ENCODE data around the gene CDH4. TPM values are rescaled to one million over a fixed set of nuclear protein-coding genes. Genes with fewer than 3 reads are reported as not detected.
A peak's percentile ranks its signal among the peaks of the same experiment; 100 is the strongest.

The CDH4 gene
- polyA plus RNA-seq, 6 donors from 2014 or later, result not detected

DNA sequence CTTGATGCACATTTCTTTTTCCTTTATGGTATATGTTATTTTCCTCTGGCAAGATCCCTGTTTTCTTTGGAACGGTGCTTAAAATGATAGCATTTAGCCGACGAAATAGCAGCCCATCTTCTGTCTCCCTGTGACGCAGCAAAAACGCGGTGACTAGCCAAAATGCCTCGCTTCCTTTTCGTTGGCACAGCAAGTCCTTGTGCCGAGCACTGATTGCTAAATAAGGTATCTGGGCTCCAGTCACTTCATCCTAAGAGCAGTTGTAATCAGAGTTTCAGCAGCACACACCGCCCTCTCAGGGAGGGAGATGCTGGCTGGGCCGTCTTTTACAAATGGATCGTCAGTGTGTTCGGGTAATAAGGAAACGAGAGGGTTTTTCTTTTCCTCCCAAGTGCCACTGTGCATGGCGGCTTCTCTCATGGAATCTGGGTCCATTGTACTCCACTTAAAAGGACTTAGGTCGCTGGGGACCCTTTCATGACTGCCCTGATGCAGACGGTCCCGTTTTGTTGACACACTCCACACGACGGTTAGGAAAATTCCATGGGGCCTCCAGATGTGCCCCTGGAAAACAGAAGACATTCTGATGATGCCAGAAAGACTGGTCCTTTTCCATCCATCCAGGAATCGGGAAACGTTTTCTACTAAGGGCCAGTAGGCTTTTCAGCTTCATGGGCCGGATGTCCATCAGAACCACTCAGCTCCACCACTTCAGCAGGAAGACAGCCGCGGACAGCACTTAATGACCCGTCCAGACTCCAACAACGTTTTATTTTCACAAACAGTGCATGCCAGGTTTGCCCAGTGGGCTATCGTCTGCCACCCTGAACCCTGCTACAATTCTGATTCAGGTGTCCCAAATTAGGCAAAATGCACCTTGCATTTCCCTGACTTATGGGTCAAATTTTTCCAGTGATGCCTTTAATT, 185.5 kb downstream of the CDH4 start:
- Mint-ChIP-seq H3K4me3 (no peak overlapping the region), H3K36me3 (peaks cover 0 to 6% of the 10 kb centered on the region in 2 donors), H3K9me3 (peaks cover 0 to 10% (median 6%) of the 10 kb centered on the region in 7 donors), H3K27me3 (peaks cover 0 to 28% (median 6%) of the 10 kb centered on the region in 3 donors), H3K27ac (no peak overlapping the region), H3K4me1 (peaks cover 0 to 3% (median 0%) of the 10 kb centered on the region in 3 donors)
- DNase-seq (no peak), ATAC-seq (ENCODE audit: low read depth in 2 of 2) (no peak)

DNA sequence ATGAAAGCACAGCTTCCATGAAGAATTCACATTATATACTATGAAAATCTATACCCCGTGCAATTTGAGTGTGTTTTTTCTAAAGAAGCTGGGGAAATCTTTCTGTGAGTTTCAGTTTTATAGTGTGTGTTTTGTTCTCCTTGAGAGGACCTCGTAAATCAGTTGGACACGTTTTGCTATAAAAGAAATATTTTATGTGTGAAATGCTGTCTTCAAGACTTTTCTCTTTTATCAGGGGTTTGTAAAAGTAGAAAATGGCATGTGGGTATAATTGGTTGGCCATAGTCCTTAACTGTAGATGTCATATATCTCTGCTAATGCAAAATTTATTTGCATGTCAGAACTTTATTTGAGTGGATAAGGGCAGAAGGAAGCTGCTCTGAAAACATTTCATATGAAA, 186.2 kb downstream of the CDH4 start:
- ATAC-seq (ENCODE audit: low read depth in 2 of 2), result no peak
- Mint-ChIP-seq H3K36me3 (peaks cover 0 to 6% of the 10 kb centered on the region in 2 donors), H3K4me1 (peaks cover 0 to 3% (median 0%) of the 10 kb centered on the region in 3 donors), H3K4me3 (no peak overlapping the region), H3K9me3 (peaks cover 0 to 10% (median 6%) of the 10 kb centered on the region in 7 donors), H3K27me3 (peaks cover 0 to 25% (median 6%) of the 10 kb centered on the region in 3 donors), H3K27ac (no peak overlapping the region)
- no peak for DNase-seq

DNA sequence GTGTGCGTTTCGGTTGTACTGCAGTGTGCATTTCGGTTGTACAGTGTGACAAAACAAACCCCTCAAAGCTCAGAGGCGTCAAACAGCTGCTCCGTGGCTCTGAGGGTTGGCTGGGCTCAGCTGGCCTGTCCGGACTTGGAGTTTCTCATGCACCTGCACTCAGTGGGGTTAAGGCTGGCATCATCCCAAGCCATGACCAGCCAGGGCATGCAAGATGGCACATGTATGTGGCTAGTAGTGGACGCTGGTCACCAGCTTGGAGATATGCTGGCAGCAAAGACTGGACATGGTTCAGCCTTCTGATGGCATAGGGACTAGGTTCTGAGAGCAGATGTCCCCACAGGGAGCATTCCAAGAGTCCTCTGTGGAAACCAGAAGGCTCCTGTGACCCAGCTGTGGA, 187.2 kb downstream of the CDH4 start:
- Mint-ChIP-seq H3K9me3 (peaks cover 0 to 10% (median 5%) of the 10 kb centered on the region in 7 donors), H3K27me3 (peaks cover 0 to 23% (median 6%) of the 10 kb centered on the region in 3 donors), H3K4me1 (peaks cover 0 to 3% (median 0%) of the 10 kb centered on the region in 3 donors), H3K4me3 (no peak overlapping the region), H3K36me3 (peaks cover 0 to 6% of the 10 kb centered on the region in 2 donors), H3K27ac (no peak overlapping the region)
- DNase-seq (no peak), ATAC-seq (ENCODE audit: low read depth in 2 of 2) (no peak)

DNA sequence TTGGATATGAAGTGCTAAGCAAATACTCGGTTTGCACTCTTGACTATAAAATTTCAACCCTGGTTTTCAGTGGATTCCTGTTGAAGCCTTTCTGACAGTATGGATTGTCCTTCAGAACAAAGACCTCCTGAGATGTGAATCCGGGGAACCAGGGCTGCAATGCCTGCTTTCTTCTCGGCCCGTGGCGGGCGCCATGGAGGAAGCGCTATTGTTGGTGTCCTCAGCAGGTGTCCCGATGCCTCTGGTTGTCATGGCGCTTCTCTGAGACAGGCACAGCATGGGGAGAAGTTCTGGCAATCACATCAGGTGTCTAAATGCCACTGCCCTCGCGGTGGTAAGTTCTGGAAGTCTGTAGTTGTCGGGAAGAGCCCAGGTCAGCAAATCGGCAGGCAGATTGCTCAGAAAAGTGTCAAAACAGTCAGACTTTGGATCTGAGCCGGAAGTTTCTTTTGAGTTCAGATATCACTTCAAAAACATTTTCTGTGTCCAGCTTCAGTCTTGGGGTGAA, 188.5 kb downstream of the CDH4 start:
- H3K36me3 Mint-ChIP-seq, result peaks cover 0 to 6% of the 10 kb centered on the region in 2 donors
- DNase-seq, result no peak
- peaks cover 0 to 10% (median 3%) of the 10 kb centered on the region in 7 donors for H3K9me3 Mint-ChIP-seq
- H3K27ac Mint-ChIP-seq, result no peak overlapping the region
- peaks cover 0 to 14% (median 6%) of the 10 kb centered on the region in 3 donors for H3K27me3 Mint-ChIP-seq
- no peaks in the 10 kb centered on the region for H3K4me1 Mint-ChIP-seq
- no peak overlapping the region for H3K4me3 Mint-ChIP-seq
- ATAC-seq (ENCODE audit: low read depth in 2 of 2), result no peak

- no peak overlapping the region for H3K4me3 Mint-ChIP-seq
Measured at GRCh38 chr20:61441537-61441936, 189.5 kb downstream of the CDH4 start.

GRCh38 chr20:61442075-61442670, 190.1 kb downstream of the CDH4 start:
- Mint-ChIP-seq H3K27ac (no peak overlapping the region), H3K4me1 (no peaks in the 10 kb centered on the region)

More at GRCh38 chr20:61441537-61441936, 189.5 kb downstream of the CDH4 start:
- H3K36me3 Mint-ChIP-seq, result peaks cover 0 to 6% of the 10 kb centered on the region in 2 donors
- H3K27me3 Mint-ChIP-seq, result peaks cover 0 to 5% (median 0%) of the 10 kb centered on the region in 3 donors
- DNase-seq (no peak), ATAC-seq (ENCODE audit: low read depth in 2 of 2) (no peak)
- H3K4me1 Mint-ChIP-seq, result no peaks in the 10 kb centered on the region
- peaks cover 0 to 3% (median 0%) of the 10 kb centered on the region in 7 donors for H3K9me3 Mint-ChIP-seq
- no peak overlapping the region for H3K27ac Mint-ChIP-seq

GRCh38 chr20:61442718-61443117, 190.7 kb downstream of the CDH4 start:
- Mint-ChIP-seq H3K4me3 (no peak overlapping the region), H3K27me3 (no peaks in the 10 kb centered on the region), H3K36me3 (peaks cover 0 to 6% of the 10 kb centered on the region in 2 donors), H3K27ac (no peak overlapping the region), H3K4me1 (no peaks in the 10 kb centered on the region), H3K9me3 (peaks cover 0 to 4% (median 0%) of the 10 kb centered on the region in 7 donors)
- DNase-seq, result no peak
- no peak for ATAC-seq (ENCODE audit: low read depth in 2 of 2)

More at GRCh38 chr20:61442075-61442670, 190.1 kb downstream of the CDH4 start:
- Mint-ChIP-seq H3K36me3 (peaks cover 0 to 6% of the 10 kb centered on the region in 2 donors), H3K9me3 (no peaks in the 10 kb centered on the region), H3K27me3 (no peaks in the 10 kb centered on the region), H3K4me3 (no peak overlapping the region)
- DNase-seq (no peak), ATAC-seq (ENCODE audit: low read depth in 2 of 2) (no peak)

- DNase-seq, result no peak
- Mint-ChIP-seq H3K4me1 (no peaks in the 10 kb centered on the region), H3K27ac (no peak overlapping the region), H3K9me3 (peaks cover 0 to 7% (median 0%) of the 10 kb centered on the region in 7 donors), H3K4me3 (no peak overlapping the region), H3K36me3 (peaks cover 0 to 2% of the 10 kb centered on the region in 2 donors), H3K27me3 (no peaks in the 10 kb centered on the region)
- no peak for ATAC-seq (ENCODE audit: low read depth in 2 of 2)
Measured at GRCh38 chr20:61443443-61444126, 191.5 kb downstream of the CDH4 start.

- Mint-ChIP-seq H3K27ac (no peak overlapping the region), H3K36me3 (no peaks in the 10 kb centered on the region), H3K4me3 (no peak overlapping the region), H3K9me3 (peaks cover 0 to 13% (median 2%) of the 10 kb centered on the region in 7 donors), H3K4me1 (no peaks in the 10 kb centered on the region), H3K27me3 (no peaks in the 10 kb centered on the region)
- no peak for ATAC-seq (ENCODE audit: low read depth in 2 of 2)
- DNase-seq, result no peak
Measured at GRCh38 chr20:61444637-61445036, 192.6 kb downstream of the CDH4 start.

DNA sequence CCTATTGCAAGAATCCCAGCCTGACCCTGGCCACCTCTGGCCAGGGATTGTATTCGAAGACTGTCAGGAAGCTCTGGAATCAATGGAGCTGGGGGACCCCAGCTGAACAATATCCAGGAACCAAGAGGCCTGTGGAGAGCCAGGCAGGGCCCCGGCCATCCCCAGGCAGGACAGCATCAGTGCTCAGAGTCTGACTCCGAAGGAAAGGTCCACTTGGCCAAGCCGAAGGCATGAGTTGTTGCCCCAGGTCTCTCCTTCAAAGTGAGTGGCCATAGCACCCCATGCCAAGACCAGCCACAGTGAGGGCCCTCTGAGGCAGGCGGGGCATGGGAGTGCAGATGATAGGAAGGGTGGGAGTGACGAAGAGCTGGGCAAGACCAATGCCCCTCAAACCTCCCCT, 193.1 kb downstream of the CDH4 start:
- Mint-ChIP-seq H3K4me3 (no peak overlapping the region), H3K4me1 (no peaks in the 10 kb centered on the region), H3K9me3 (peaks cover 0 to 16% (median 3%) of the 10 kb centered on the region in 7 donors), H3K36me3 (no peaks in the 10 kb centered on the region), H3K27ac (no peak overlapping the region), H3K27me3 (no peaks in the 10 kb centered on the region)
- ATAC-seq (ENCODE audit: low read depth in 2 of 2), result no peak
- no peak for DNase-seq

DNA sequence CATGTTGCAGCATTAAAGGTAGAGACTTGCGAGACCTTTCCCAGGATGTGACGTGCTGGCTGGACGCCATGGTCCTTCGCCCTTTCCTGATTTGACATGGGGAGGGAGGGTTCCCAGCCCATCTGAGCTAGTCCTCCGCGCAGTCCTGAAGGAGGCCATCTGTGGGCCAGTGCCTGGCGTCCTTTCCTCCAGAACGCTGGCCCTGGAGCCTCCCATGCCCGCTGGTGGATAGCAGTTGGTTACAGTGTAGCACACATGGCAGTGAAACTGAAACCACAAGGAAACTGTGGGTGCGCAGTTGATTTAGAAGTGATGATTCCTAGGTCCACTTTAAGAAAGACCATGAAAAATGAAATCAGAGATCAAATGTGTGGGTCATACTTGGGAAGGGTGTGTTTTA, 193.7 kb downstream of the CDH4 start:
- Mint-ChIP-seq H3K27me3 (no peaks in the 10 kb centered on the region), H3K36me3 (no peaks in the 10 kb centered on the region), H3K4me3 (no peak overlapping the region), H3K9me3 (peaks cover 0 to 16% (median 3%) of the 10 kb centered on the region in 7 donors), H3K27ac (peak overlapping the region in 1 of 6 donors; percentile 33), H3K4me1 (no peaks in the 10 kb centered on the region)
- DNase-seq (no peak), ATAC-seq (ENCODE audit: low read depth in 2 of 2) (no peak)

- DNase-seq (no peak), ATAC-seq (ENCODE audit: low read depth in 2 of 2) (no peak)
- Mint-ChIP-seq H3K27ac (no peak overlapping the region), H3K4me3 (no peak overlapping the region), H3K4me1 (no peaks in the 10 kb centered on the region), H3K36me3 (no peaks in the 10 kb centered on the region), H3K9me3 (peaks cover 0 to 16% (median 3%) of the 10 kb centered on the region in 7 donors), H3K27me3 (peaks cover 0 to 3% (median 0%) of the 10 kb centered on the region in 3 donors)
Measured at GRCh38 chr20:61447952-61448351, 195.9 kb downstream of the CDH4 start.

GRCh38 chr20:61448386-61448785, 196.3 kb downstream of the CDH4 start:
- H3K4me3 Mint-ChIP-seq, result no peak overlapping the region
- DNase-seq (no peak), ATAC-seq (ENCODE audit: low read depth in 2 of 2) (no peak)
- no peak overlapping the region for H3K27ac Mint-ChIP-seq
- peaks cover 0 to 16% (median 3%) of the 10 kb centered on the region in 7 donors for H3K9me3 Mint-ChIP-seq
- no peaks in the 10 kb centered on the region for H3K4me1 Mint-ChIP-seq
- H3K27me3 Mint-ChIP-seq, result peaks cover 0 to 4% (median 0%) of the 10 kb centered on the region in 3 donors
- H3K36me3 Mint-ChIP-seq, result no peaks in the 10 kb centered on the region
